Activated CD8-positive, alpha-beta T cell treated with anti-CD3 and anti-CD28 coated beads, Interleukin-2, amount 10 ng/mL, durations not matched to agents 7 days and 5 days (primary cell): ENCODE results near the gene JOSD2. TPM values are rescaled to one million over a fixed set of nuclear protein-coding genes. Genes with fewer than 3 reads are reported as not detected.
"Not testable (repeated sequence)": the region's sequence is repeated elsewhere in the genome, so short reads cannot be mapped to it uniquely, and the experiment has no call there.

Experiments used
- ATAC-seq: fragments of 150-1000 bp; cut with Tn5 transposase; one replicate; pipeline ENCODE4 v1.10.0; 2021; ENCODE audit warnings: moderate library complexity
- CTCF ChIA-PET: fragments of 350-600 bp; sonication (Branson Sonifier 250); formaldehyde crosslinking; loops from one replicate; lab custom pipeline; 2021; ENCODE audit warnings: antibody characterized with exemption; lab: Charles Lee
- POLR2A ChIA-PET: fragments of 350-600 bp; sonication (Branson Sonifier 250); formaldehyde crosslinking; loops from one replicate; lab custom pipeline; 2021; ENCODE audit warnings: antibody characterized with exemption; lab: Charles Lee
- DNase-seq: peaks from one replicate; pipeline ENCODE4 v3.0.0-alpha.2; 2020
- H3K27ac Mint-ChIP-seq: one replicate; pipeline ENCODE4 v1.8.0; 2021; ENCODE audit warnings: mild to moderate bottlenecking, mixed read lengths
- H3K27me3 Mint-ChIP-seq: one replicate; pipeline ENCODE4 v1.8.0; 2021; ENCODE audit warnings: low read depth, mixed read lengths
- H3K36me3 Mint-ChIP-seq: one replicate; pipeline ENCODE4 v1.8.0; 2021; ENCODE audit warnings: low read depth, mixed read lengths
- H3K4me1 Mint-ChIP-seq: one replicate; pipeline ENCODE4 v1.8.0; 2021; ENCODE audit warnings: low read depth, mixed read lengths
- H3K4me3 Mint-ChIP-seq: one replicate; pipeline ENCODE4 v1.8.0; 2021; ENCODE audit warnings: mild to moderate bottlenecking, mixed read lengths
- H3K9me3 Mint-ChIP-seq: one replicate; pipeline ENCODE4 v1.8.0; 2022; ENCODE audit warnings: mixed read lengths; ENCODE audit not compliant: insufficient read depth
- total RNA-seq, 2 experiments: library from RNA; stranded (reverse); gene quantifications; one replicate each; pipeline ENCODE4 v1.2.3, GENCODE V29; 2021

Gene JOSD2
- total RNA-seq, 2 experiments from 2014 or later = 49.8 to 51.3 TPM

- ChIA-PET CTCF (interaction anchor here (0.8 to 6.9 kb wide), 19 partner anchors 9 to 384 kb away, joined by 3 to 58 read pairs (median 3); partner anchors contain the start of gene JOSD2), POLR2A (interaction anchor here (1.0 kb wide), 1 partner anchor 32 kb away, joined by 3 read pairs; no protein-coding TSS in a partner anchor)
- Mint-ChIP-seq H3K27me3 (no peaks in the 10 kb centered on the region), H3K4me3 (no peak overlapping the region), H3K27ac (no peak overlapping the region), H3K36me3 (no peaks in the 10 kb centered on the region), H3K4me1 (no peaks in the 10 kb centered on the region), H3K9me3 (no peaks in the 10 kb centered on the region)
- DNase-seq = peak; percentile 72
- ATAC-seq = peak; percentile 65
These were observed 26.8 kb upstream of the JOSD2 start for GRCh38 chr19:50537769-50538230.

GRCh38 chr19:50537306-50537685 lies 26.3 kb upstream of the JOSD2 start:
- H3K9me3 Mint-ChIP-seq = no peaks in the 10 kb centered on the region
- H3K4me3 Mint-ChIP-seq = no peak overlapping the region
- H3K36me3 Mint-ChIP-seq = no peaks in the 10 kb centered on the region
- DNase-seq (no peak), ATAC-seq (no peak)
- CTCF ChIA-PET = interaction anchor here (0.8 to 6.9 kb wide), 14 partner anchors 9 to 385 kb away, joined by 3 to 58 read pairs (median 4); no protein-coding TSS in a partner anchor
- POLR2A ChIA-PET = interaction anchor here (1.0 kb wide), 1 partner anchor 33 kb away, joined by 3 read pairs; no protein-coding TSS in a partner anchor
- peaks cover 2% of the 10 kb centered on the region for H3K27me3 Mint-ChIP-seq
- H3K4me1 Mint-ChIP-seq = no peaks in the 10 kb centered on the region
- H3K27ac Mint-ChIP-seq = no peak overlapping the region

- ATAC-seq (no peak), DNase-seq (no peak)
- H3K4me1 Mint-ChIP-seq = no peaks in the 10 kb centered on the region
- H3K4me3 Mint-ChIP-seq = no peak overlapping the region
- ChIA-PET CTCF (interaction anchor here (0.6 to 6.9 kb wide), 10 partner anchors 13 to 383 kb away, joined by 3 to 58 read pairs (median 4); no protein-coding TSS in a partner anchor), POLR2A (interaction anchor here (1.0 kb wide), 1 partner anchor 33 kb away, joined by 3 read pairs; no protein-coding TSS in a partner anchor)
- no peak overlapping the region for H3K27ac Mint-ChIP-seq
- H3K27me3 Mint-ChIP-seq = peaks cover 3% of the 10 kb centered on the region
- H3K9me3 Mint-ChIP-seq = no peaks in the 10 kb centered on the region
- no peaks in the 10 kb centered on the region for H3K36me3 Mint-ChIP-seq
These were observed 25.8 kb upstream of the JOSD2 start for GRCh38 chr19:50536662-50537305.

- Mint-ChIP-seq H3K27me3 (peaks cover 3% of the 10 kb centered on the region), H3K4me3 (no peak overlapping the region), H3K9me3 (no peaks in the 10 kb centered on the region), H3K4me1 (no peaks in the 10 kb centered on the region), H3K27ac (no peak overlapping the region), H3K36me3 (no peaks in the 10 kb centered on the region)
- DNase-seq (no peak), ATAC-seq (no peak)
- ChIA-PET POLR2A (no interaction called here), CTCF (interaction anchor here (6.9 kb wide), 1 partner anchor 22 kb away, joined by 58 read pairs; no protein-coding TSS in a partner anchor)
These were observed 24.7 kb upstream of the JOSD2 start for GRCh38 chr19:50535672-50536187.

- H3K4me1 Mint-ChIP-seq = no peaks in the 10 kb centered on the region
- H3K27me3 Mint-ChIP-seq = peaks cover 3% of the 10 kb centered on the region
- no peaks in the 10 kb centered on the region for H3K9me3 Mint-ChIP-seq
- POLR2A ChIA-PET = no interaction called here
- H3K27ac Mint-ChIP-seq = no peak overlapping the region
- DNase-seq = no peak
- no peak overlapping the region for H3K4me3 Mint-ChIP-seq
- CTCF ChIA-PET = interaction anchor here (6.9 kb wide), 1 partner anchor 23 kb away, joined by 58 read pairs; no protein-coding TSS in a partner anchor
- no peak for ATAC-seq
- H3K36me3 Mint-ChIP-seq = no peaks in the 10 kb centered on the region
These were observed 23.5 kb upstream of the JOSD2 start for GRCh38 chr19:50534478-50534877.

GRCh38 chr19:50532952-50533351 lies 22.0 kb upstream of the JOSD2 start:
- Mint-ChIP-seq H3K27ac (no peak overlapping the region), H3K9me3 (no peaks in the 10 kb centered on the region), H3K4me1 (no peaks in the 10 kb centered on the region), H3K36me3 (no peaks in the 10 kb centered on the region), H3K4me3 (no peak overlapping the region), H3K27me3 (peaks cover 3% of the 10 kb centered on the region)
- DNase-seq (no peak), ATAC-seq (no peak)
- ChIA-PET CTCF (interaction anchor here (6.9 kb wide), 1 partner anchor 24 kb away, joined by 58 read pairs; no protein-coding TSS in a partner anchor), POLR2A (no interaction called here)

- H3K4me3 Mint-ChIP-seq = no peak overlapping the region
- no peak for ATAC-seq
- DNase-seq = no peak
- H3K27me3 Mint-ChIP-seq = peaks cover 3% of the 10 kb centered on the region
- CTCF ChIA-PET = no interaction called here
- no peaks in the 10 kb centered on the region for H3K36me3 Mint-ChIP-seq
- H3K9me3 Mint-ChIP-seq = no peaks in the 10 kb centered on the region
- POLR2A ChIA-PET = no interaction called here
- no peak overlapping the region for H3K27ac Mint-ChIP-seq
- H3K4me1 Mint-ChIP-seq = no peaks in the 10 kb centered on the region
These were observed 20.2 kb upstream of the JOSD2 start for GRCh38 chr19:50531171-50531612.

- DNase-seq, H3K4me3 Mint-ChIP-seq, POLR2A ChIA-PET, H3K9me3 Mint-ChIP-seq, H3K27ac Mint-ChIP-seq, H3K4me1 Mint-ChIP-seq, H3K27me3 Mint-ChIP-seq, H3K36me3 Mint-ChIP-seq, ATAC-seq: not testable (repeated sequence)
- CTCF ChIA-PET = interaction anchor here (1.3 kb wide), 1 partner anchor 10 kb away, joined by 5 read pairs; no protein-coding TSS in a partner anchor
These were observed 17.1 kb upstream of the JOSD2 start for GRCh38 chr19:50528052-50528451.

- H3K36me3 Mint-ChIP-seq = no peaks in the 10 kb centered on the region
- no peak overlapping the region for H3K4me3 Mint-ChIP-seq
- no peaks in the 10 kb centered on the region for H3K9me3 Mint-ChIP-seq
- POLR2A ChIA-PET = no interaction called here
- H3K27ac Mint-ChIP-seq = no peak overlapping the region
- H3K4me1 Mint-ChIP-seq = no peaks in the 10 kb centered on the region
- CTCF ChIA-PET = no interaction called here
- DNase-seq = no peak
- H3K27me3 Mint-ChIP-seq = no peaks in the 10 kb centered on the region
- ATAC-seq = no peak
These were observed 11.9 kb upstream of the JOSD2 start for GRCh38 chr19:50522881-50523280.

GRCh38 chr19:50520822-50521465 lies 10.0 kb upstream of the JOSD2 start:
- H3K9me3 Mint-ChIP-seq = no peaks in the 10 kb centered on the region
- H3K4me3 Mint-ChIP-seq = no peak overlapping the region
- no peak for DNase-seq
- H3K4me1 Mint-ChIP-seq = no peaks in the 10 kb centered on the region
- CTCF ChIA-PET = no interaction called here
- POLR2A ChIA-PET = no interaction called here
- ATAC-seq = no peak
- no peak overlapping the region for H3K27ac Mint-ChIP-seq
- H3K27me3 Mint-ChIP-seq = no peaks in the 10 kb centered on the region
- H3K36me3 Mint-ChIP-seq = no peaks in the 10 kb centered on the region

- no peaks in the 10 kb centered on the region for H3K36me3 Mint-ChIP-seq
- POLR2A ChIA-PET = interaction anchor here (0.7 to 1.4 kb wide), 2 partner anchors 8 to 10 kb away, joined by 3 to 4 read pairs; partner anchors contain the start of gene JOSD2
- DNase-seq (no peak), ATAC-seq (no peak)
- peaks cover 2% of the 10 kb centered on the region for H3K4me1 Mint-ChIP-seq
- CTCF ChIA-PET = no interaction called here
- H3K4me3 Mint-ChIP-seq = no peak overlapping the region
- no peak overlapping the region for H3K27ac Mint-ChIP-seq
- no peaks in the 10 kb centered on the region for H3K27me3 Mint-ChIP-seq
- no peaks in the 10 kb centered on the region for H3K9me3 Mint-ChIP-seq
These were observed 8.1 kb upstream of the JOSD2 start for GRCh38 chr19:50519006-50519575.
